Gastrocnemius medialis (tissue), 4 donors: ENCODE results near the gene SOS2. TPM values are rescaled to one million over a fixed set of nuclear protein-coding genes. Genes with fewer than 3 reads are reported as not detected.

Source experiments
- ATAC-seq, 2 donors: fragments of 150-250 bp; one replicate each; pipeline ENCODE4 v1.9.1; 2016
- DNase-seq, 2 donors: peaks; one replicate each; pipeline ENCODE4 v3.0.0-alpha.2; 2019
- H3K27ac ChIP-seq, 4 donors: fragments of 200-600 bp; sonication (generic); 1 replicate in 1 of 4; 2 replicates in 3 of 4; pipeline ENCODE4 v1.5.1; 2016 to 2018; ENCODE audit warnings: mild to moderate bottlenecking in 2 of 4, moderate library complexity in 1 of 4
- H3K27me3 ChIP-seq, 3 donors: fragments of 200-600 bp; sonication (generic) in 2 of 3; 1 replicate in 1 of 3; 2 replicates in 2 of 3; pipeline versions ENCODE4 v1.5.1 to v1.6.0; 2016 to 2019; ENCODE audit warnings: mild to moderate bottlenecking in 1 of 3, moderate library complexity in 1 of 3
- H3K36me3 ChIP-seq, 2 donors: fragments of 200-600 bp; sonication (generic) in 1 of 2; one replicate each; pipeline ENCODE4 v1.5.1; 2017 to 2018
- H3K4me1 ChIP-seq, 2 donors: fragments of 200-600 bp; sonication (generic) in 1 of 2; one replicate each; pipeline ENCODE4 v1.5.1; 2016 to 2017; ENCODE audit warnings: mild to moderate bottlenecking in 2 of 2
- H3K4me3 ChIP-seq, 4 donors: fragments of 200-600 bp; sonication (generic) in 3 of 4; 1 replicate in 1 of 4; 2 replicates in 3 of 4; pipeline ENCODE4 v1.5.1; 2016 to 2019; ENCODE audit warnings: mild to moderate bottlenecking in 2 of 4
- H3K9me3 ChIP-seq, 3 donors: fragments of 200-600 bp; sonication (generic) in 2 of 3; 1 replicate in 1 of 3; 2 replicates in 2 of 3; pipeline ENCODE4 v1.5.1; 2016 to 2019
- CTCF ChIP-seq, 5 experiments: fragments of 450-650 bp in 3 of 5; fragments of 200-600 bp in 2 of 5; sonication (generic) in 2 of 5; IDR thresholded peaks in 4 of 5; conservative IDR thresholded peaks in 1 of 5; 1 replicate in 4 of 5; 2 replicates in 1 of 5; pipeline ENCODE4 v1.5.1; 2016 to 2019; ENCODE audit warnings: antibody characterized with exemption in 5 of 5, mild to moderate bottlenecking in 3 of 5, moderate library complexity in 3 of 5
- POLR2A ChIP-seq, 2 donors: fragments of 450-650 bp; IDR thresholded peaks; one replicate each; pipeline ENCODE4 v1.6.1; 2017; ENCODE audit warnings: antibody characterized with exemption in 2 of 2, mild to moderate bottlenecking in 2 of 2, moderate library complexity in 2 of 2
- in situ Hi-C, 4 donors: fragments of 200-750 bp; cut with MboI; loops; one replicate each; pipeline versions ENCODE4 v1.15.0 to v1.8.0; 2017; ENCODE audit warnings: low sequenced_read_pairs in 4 of 4
- intact Hi-C: fragments of 100-400 bp; cut with DNase I; formaldehyde crosslinking; loops from one replicate; pipeline ENCODE4 v1.15.1; 2023; ENCODE audit warnings: low total_unique reads
- total RNA-seq, 4 donors: library from RNA; depleted of rRNA; stranded (reverse); fragments of >200 nt; gene quantifications; one replicate each; pipeline versions ENCODE4 v1.1.0 to v1.2.3, GENCODE V29; 2016

SOS2 gene
- total RNA-seq, 4 donors from 2014 or later = 46.5 to 81.2 (median 52.3) TPM

DNA sequence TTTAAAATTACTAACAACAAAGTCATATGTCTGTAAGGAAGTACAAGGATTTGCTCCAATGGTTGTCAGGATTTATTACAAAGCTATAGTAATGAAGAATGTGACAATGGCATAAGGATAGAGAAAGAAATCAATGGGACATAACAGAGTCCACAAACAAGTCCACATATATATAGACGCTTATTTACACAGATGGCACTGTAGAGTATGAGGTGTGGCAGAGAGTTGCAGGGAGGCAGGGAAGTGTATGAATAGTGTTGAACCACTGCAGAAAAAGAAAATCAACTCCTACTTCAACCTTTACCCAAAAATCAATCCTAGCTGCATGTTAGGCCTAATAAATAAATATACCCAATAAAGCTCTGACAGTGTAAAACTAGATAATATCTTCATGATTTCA is 21.3 kb downstream of the SOS2 start:
- TF ChIP-seq POLR2A (IDR thresholded peaks at IDR 0.05) (no peak), CTCF (IDR thresholded peaks at IDR 0.05 in 4 of 5, conservative IDR thresholded peaks at IDR 0.05 in 1 of 5) (no peak)
- Histone ChIP-seq H3K27me3 (no peaks in the 10 kb centered on the region), H3K36me3 (no peaks in the 10 kb centered on the region), H3K4me3 (no peak overlapping the region), H3K9me3 (no peaks in the 10 kb centered on the region), H3K27ac (no peak overlapping the region), H3K4me1 (peaks cover 24 to 31% of the 10 kb centered on the region in 2 donors)
- in situ Hi-C loops (no loop called here), intact Hi-C loops (no loop called here)
- DNase-seq (no peak), ATAC-seq (no peak)

- no peak overlapping the region for H3K27ac ChIP-seq
- H3K9me3 ChIP-seq = no peaks in the 10 kb centered on the region
- H3K36me3 ChIP-seq = peaks cover 0 to 22% of the 10 kb centered on the region in 2 donors
- ATAC-seq = no peak
- in situ Hi-C loops = no loop called here
- TF ChIP-seq POLR2A (IDR thresholded peaks at IDR 0.05) = no peak
- TF ChIP-seq CTCF (IDR thresholded peaks at IDR 0.05 in 4 of 5, conservative IDR thresholded peaks at IDR 0.05 in 1 of 5) = no peak
- H3K4me3 ChIP-seq = no peak overlapping the region
- no peak for DNase-seq
- no peaks in the 10 kb centered on the region for H3K4me1 ChIP-seq
- no peaks in the 10 kb centered on the region for H3K27me3 ChIP-seq
- intact Hi-C loops = no loop called here
Observed at GRCh38 chr14:50198499-50198898, 32.9 kb downstream of the SOS2 start.

GRCh38 chr14:50191499-50191898 is 39.9 kb downstream of the SOS2 start:
- Histone ChIP-seq H3K27ac (no peak overlapping the region), H3K27me3 (no peaks in the 10 kb centered on the region), H3K4me1 (no peaks in the 10 kb centered on the region), H3K4me3 (no peak overlapping the region), H3K9me3 (no peaks in the 10 kb centered on the region), H3K36me3 (peaks cover 0 to 9% of the 10 kb centered on the region in 2 donors)
- DNase-seq (no peak), ATAC-seq (no peak)
- in situ Hi-C loops (no loop called here), intact Hi-C loops (no loop called here)
- TF ChIP-seq CTCF (IDR thresholded peaks at IDR 0.05 in 4 of 5, conservative IDR thresholded peaks at IDR 0.05 in 1 of 5) (no peak), POLR2A (IDR thresholded peaks at IDR 0.05) (no peak)

GRCh38 chr14:50186107-50186506 is 45.3 kb downstream of the SOS2 start:
- intact Hi-C loops = no loop called here
- H3K4me3 ChIP-seq = no peak overlapping the region
- H3K27me3 ChIP-seq = no peaks in the 10 kb centered on the region
- no peak for DNase-seq
- ATAC-seq = no peak
- peaks cover 0 to 31% of the 10 kb centered on the region in 2 donors for H3K36me3 ChIP-seq
- no peaks in the 10 kb centered on the region for H3K9me3 ChIP-seq
- in situ Hi-C loops = no loop called here
- no peak overlapping the region for H3K27ac ChIP-seq
- H3K4me1 ChIP-seq = no peaks in the 10 kb centered on the region
- TF ChIP-seq CTCF (IDR thresholded peaks at IDR 0.05 in 4 of 5, conservative IDR thresholded peaks at IDR 0.05 in 1 of 5) (no peak), POLR2A (IDR thresholded peaks at IDR 0.05) (no peak)

DNA sequence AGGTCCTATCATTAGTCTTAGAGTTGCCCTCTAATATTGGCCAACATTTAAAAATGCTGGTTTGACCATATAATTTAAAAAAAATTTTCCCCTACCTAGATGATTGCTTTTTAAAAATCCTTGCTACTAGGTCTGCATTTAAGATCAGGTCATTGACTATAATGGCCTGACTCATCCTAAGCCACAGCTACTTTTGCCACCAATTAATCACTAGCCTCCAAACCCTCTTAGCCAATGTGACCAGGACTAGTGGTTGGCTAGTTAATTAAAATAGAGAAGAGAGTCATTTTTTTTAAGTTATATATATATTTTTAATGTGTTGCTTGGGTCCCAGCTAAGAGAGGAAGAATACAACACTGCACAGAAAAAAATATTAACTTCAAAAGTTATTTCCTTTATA is 57.5 kb downstream of the SOS2 start:
- no peak overlapping the region for H3K27ac ChIP-seq
- DNase-seq (no peak), ATAC-seq (no peak)
- in situ Hi-C loops (no loop called here), intact Hi-C loops (no loop called here)
- no peaks in the 10 kb centered on the region for H3K9me3 ChIP-seq
- no peak overlapping the region for H3K4me3 ChIP-seq
- no peaks in the 10 kb centered on the region for H3K4me1 ChIP-seq
- no peaks in the 10 kb centered on the region for H3K27me3 ChIP-seq
- peaks cover 0 to 33% of the 10 kb centered on the region in 2 donors for H3K36me3 ChIP-seq
- TF ChIP-seq CTCF (IDR thresholded peaks at IDR 0.05 in 4 of 5, conservative IDR thresholded peaks at IDR 0.05 in 1 of 5) = no peak
- no peak for TF ChIP-seq POLR2A (IDR thresholded peaks at IDR 0.05)
